Caco-2 (cell line): ENCODE data around the gene PLEKHG7. TPM values are rescaled to one million over a fixed set of nuclear protein-coding genes. Genes with fewer than 3 reads are reported as not detected.

Source experiments
- BruUV-seq: library from RNA; stranded (reverse); fragments of 400-500 nt; replicated peaks from 2 replicates; lab custom pipeline; 2021; lab: Mats Ljungman, UMichigan
- CTCF ChIA-PET: fragments of 300-600 bp; sonication (Branson Sonifier 250); formaldehyde crosslinking; loops from one replicate; lab custom pipeline; 2022; ENCODE audit warnings: antibody characterized with exemption; lab: Charles Lee
- POLR2A ChIA-PET: fragments of 300-600 bp; sonication (Branson Sonifier 250); formaldehyde crosslinking; loops from one replicate; lab custom pipeline; 2022; ENCODE audit warnings: antibody characterized with exemption; lab: Charles Lee
- DNase-seq, 2 experiments: peaks; one replicate each; pipeline versions ENCODE4 v3.0.0 to v3.0.0-alpha.2; 2020 to 2022
- H3K27me3 ChIP-seq: replicated peaks from 2 replicates; pipeline ENCODE4 v1.6.0; 2011; ENCODE audit warnings: low read length; ENCODE audit not compliant: control insufficient read depth, insufficient read depth
- H3K36me3 ChIP-seq: 2 replicates; pipeline ENCODE4 v1.5.1; 2011; ENCODE audit warnings: low read length; ENCODE audit not compliant: control insufficient read depth, insufficient read depth
- H3K4me1 ChIP-seq: fragments of 250-450 bp; sonication (Bioruptor Pico); 2 replicates; pipeline ENCODE4 v1.5.1; 2020; ENCODE audit warnings: mild to moderate bottlenecking
- H3K4me3 ChIP-seq: 2 replicates; pipeline ENCODE4 v1.5.1; 2011; ENCODE audit warnings: low read depth, mild to moderate bottlenecking, control low read depth, low read length
- H3K9me3 ChIP-seq: fragments of 250-450 bp; sonication (Bioruptor Pico); 2 replicates; pipeline ENCODE4 v1.5.1; 2020; ENCODE audit warnings: mild to moderate bottlenecking, moderate library complexity
- H3K27ac Mint-ChIP-seq: one replicate; pipeline ENCODE4 v1.8.0; 2022; ENCODE audit warnings: mixed read lengths; ENCODE audit not compliant: unreplicated experiment
- H3K27me3 Mint-ChIP-seq: one replicate; pipeline ENCODE4 v1.8.0; 2022; ENCODE audit warnings: mixed read lengths; ENCODE audit not compliant: insufficient read depth, unreplicated experiment
- H3K36me3 Mint-ChIP-seq: one replicate; pipeline ENCODE4 v1.8.0; 2022; ENCODE audit warnings: mild to moderate bottlenecking, mixed read lengths; ENCODE audit not compliant: insufficient read depth, unreplicated experiment
- H3K4me1 Mint-ChIP-seq: one replicate; pipeline ENCODE4 v1.8.0; 2022; ENCODE audit warnings: low read depth, mixed read lengths; ENCODE audit not compliant: unreplicated experiment
- H3K4me3 Mint-ChIP-seq: one replicate; pipeline ENCODE4 v1.8.0; 2022; ENCODE audit warnings: mild to moderate bottlenecking, moderate library complexity, mixed read lengths; ENCODE audit not compliant: unreplicated experiment
- H3K9me3 Mint-ChIP-seq: one replicate; pipeline ENCODE4 v1.8.0; 2022; ENCODE audit warnings: mixed read lengths; ENCODE audit not compliant: unreplicated experiment
- CTCF ChIP-seq, 2 experiments: fragments of 200-600 bp in 1 of 2; IDR thresholded peaks; 1 replicate in 1 of 2; 2 replicates in 1 of 2; pipeline versions ENCODE4 v1.5.1 to v1.8.0; 2011 to 2022; ENCODE audit warnings: antibody characterized with exemption in 1 of 2, control low read depth in 1 of 2, inconsistent platforms in 1 of 2, low read depth in 1 of 2, low read length in 1 of 2, mild to moderate bottlenecking in 1 of 2, moderate library complexity in 1 of 2; ENCODE audit not compliant: insufficient read depth in 1 of 2, severe bottlenecking in 1 of 2, unreplicated experiment in 1 of 2
- intact Hi-C: fragments of 100-400 bp; cut with micrococcal nuclease; formaldehyde crosslinking; loops from one replicate; pipeline ENCODE4 v1.10.0; 2022; ENCODE audit not compliant: unreplicated experiment
- total RNA-seq: library from RNA; stranded (reverse); gene quantifications from 2 replicates; pipeline ENCODE4 v1.2.3, GENCODE V29; 2022

Gene PLEKHG7
- total RNA-seq, 1 experiment from 2014 or later, result 0.23 TPM

DNA sequence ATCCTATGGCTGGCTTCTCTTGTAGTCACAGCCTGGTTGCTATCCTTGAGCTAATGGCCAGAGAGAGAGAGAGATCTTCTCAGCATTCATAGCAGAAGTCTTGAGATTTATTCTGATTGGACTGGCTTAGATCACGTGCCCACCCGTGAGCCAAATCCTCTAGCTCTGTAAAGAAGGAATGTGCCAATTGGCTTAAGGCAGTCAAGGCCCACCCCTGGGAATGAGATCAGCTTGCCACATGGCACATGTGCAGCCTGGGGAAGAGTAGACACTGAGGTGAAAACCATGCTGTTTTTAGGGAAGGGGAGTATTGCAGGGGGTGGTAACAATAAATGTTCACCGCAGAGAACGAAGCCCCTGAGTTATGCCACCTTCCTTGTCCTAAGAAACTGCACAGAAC lies 36.3 kb downstream of the PLEKHG7 start:
- CTCF ChIA-PET, result no interaction called here

GRCh38 chr12:92740411-92740810 lies 37.6 kb downstream of the PLEKHG7 start:
- no peaks in the 10 kb centered on the region for H3K27me3 ChIP-seq
- CTCF ChIA-PET, result no interaction called here
- no peaks in the 10 kb centered on the region for H3K9me3 Mint-ChIP-seq
- no peaks in the 10 kb centered on the region for H3K9me3 ChIP-seq
- POLR2A ChIA-PET, result no interaction called here
- no peaks in the 10 kb centered on the region for H3K4me1 ChIP-seq
- intact Hi-C loops, result no loop called here
- no peak overlapping the region for H3K4me3 Mint-ChIP-seq
- no TSS peak for BruUV-seq
- no peaks in the 10 kb centered on the region for H3K36me3 Mint-ChIP-seq
- peaks cover 9% of the 10 kb centered on the region for H3K27me3 Mint-ChIP-seq
- H3K4me3 ChIP-seq, result no peak overlapping the region
- H3K27ac Mint-ChIP-seq, result no peak overlapping the region
- no peaks in the 10 kb centered on the region for H3K36me3 ChIP-seq
- no peaks in the 10 kb centered on the region for H3K4me1 Mint-ChIP-seq
- DNase-seq, result no peak
- TF ChIP-seq CTCF (IDR thresholded peaks at IDR 0.05; ENCODE audit: insufficient read depth in 1 of 2, low read depth in 1 of 2, low read length in 1 of 2, severe bottlenecking in 1 of 2, unreplicated experiment in 1 of 2), result no peak

More for the DNA sequence above, 36.3 kb downstream of the PLEKHG7 start:
- POLR2A ChIA-PET, result no interaction called here
- peaks cover 16% of the 10 kb centered on the region for H3K27me3 Mint-ChIP-seq
- Histone ChIP-seq H3K27me3 (no peaks in the 10 kb centered on the region), H3K9me3 (no peaks in the 10 kb centered on the region), H3K36me3 (no peaks in the 10 kb centered on the region), H3K4me1 (no peaks in the 10 kb centered on the region), H3K4me3 (no peak overlapping the region)
- TF ChIP-seq CTCF (IDR thresholded peaks at IDR 0.05; ENCODE audit: insufficient read depth in 1 of 2, low read depth in 1 of 2, low read length in 1 of 2, severe bottlenecking in 1 of 2, unreplicated experiment in 1 of 2), result no peak
- intact Hi-C loops, result no loop called here
- BruUV-seq, result no TSS peak
- no peaks in the 10 kb centered on the region for H3K36me3 Mint-ChIP-seq
- H3K4me1 Mint-ChIP-seq, result no peaks in the 10 kb centered on the region
- no peak overlapping the region for H3K27ac Mint-ChIP-seq
- H3K4me3 Mint-ChIP-seq, result no peak overlapping the region
- no peak for DNase-seq
- H3K9me3 Mint-ChIP-seq, result no peaks in the 10 kb centered on the region

GRCh38 chr12:92743026-92743425 lies 40.2 kb downstream of the PLEKHG7 start:
- H3K36me3 ChIP-seq, result no peaks in the 10 kb centered on the region
- POLR2A ChIA-PET, result no interaction called here
- intact Hi-C loops, result no loop called here
- Mint-ChIP-seq H3K27ac (no peak overlapping the region), H3K9me3 (no peaks in the 10 kb centered on the region), H3K4me3 (no peak overlapping the region), H3K36me3 (no peaks in the 10 kb centered on the region), H3K4me1 (no peaks in the 10 kb centered on the region), H3K27me3 (peaks cover 3% of the 10 kb centered on the region)
- BruUV-seq, result no TSS peak
- DNase-seq, result no peak
- H3K27me3 ChIP-seq, result no peaks in the 10 kb centered on the region
- H3K4me1 ChIP-seq, result no peaks in the 10 kb centered on the region
- H3K9me3 ChIP-seq, result no peaks in the 10 kb centered on the region; the same call in 1 of the 2 replicates
- CTCF ChIA-PET, result no interaction called here
- TF ChIP-seq CTCF (IDR thresholded peaks at IDR 0.05; ENCODE audit: insufficient read depth in 1 of 2, low read depth in 1 of 2, low read length in 1 of 2, severe bottlenecking in 1 of 2, unreplicated experiment in 1 of 2), result no peak
- H3K4me3 ChIP-seq, result no peak overlapping the region
